Panc1 (cell line): ENCODE data around the gene SH2D3C. TPM values are rescaled to one million over a fixed set of nuclear protein-coding genes. Genes with fewer than 3 reads are reported as not detected.

Experiments
- ATAC-seq: fragments of 200-7000 bp; cut with Tn5 transposase; 2 replicates; pipeline ENCODE4 v1.9.1; 2020; ENCODE audit warnings: mild to moderate bottlenecking, moderate library complexity
- BruUV-seq: library from RNA; stranded (reverse); fragments of 400-500 nt; replicated peaks from 2 replicates; lab custom pipeline; 2021; lab: Mats Ljungman, UMichigan
- CTCF ChIA-PET: fragments of 300-600 bp; sonication (Branson Sonifier 250); formaldehyde crosslinking; loops from one replicate; lab custom pipeline; 2022; ENCODE audit warnings: antibody characterized with exemption; lab: Charles Lee
- POLR2A ChIA-PET: fragments of 300-600 bp; sonication (Branson Sonifier 250); formaldehyde crosslinking; loops from one replicate; lab custom pipeline; 2022; ENCODE audit warnings: antibody characterized with exemption; lab: Charles Lee
- DNase-seq: peaks from one replicate; pipeline ENCODE4 v3.0.0-alpha.2; 2010; ENCODE audit warnings: low read depth, low spot score
- H3K27ac ChIP-seq: 2 replicates; pipeline ENCODE4 v1.5.1; 2011; ENCODE audit warnings: mild to moderate bottlenecking, low read length, inconsistent platforms
- H3K27me3 ChIP-seq: fragments of 200-500 bp; sonication (Bioruptor generic); 2 replicates; pipeline ENCODE4 v1.6.0; 2014; ENCODE audit warnings: low read length, inconsistent platforms; ENCODE audit not compliant: control insufficient read depth, insufficient read depth
- H3K36me3 ChIP-seq: fragments of 200-500 bp; sonication (Bioruptor generic); 2 replicates; pipeline ENCODE4 v1.5.1; 2014; ENCODE audit warnings: inconsistent platforms, mild to moderate bottlenecking, low read length, moderate library complexity; ENCODE audit not compliant: control insufficient read depth, insufficient read depth
- H3K4me1 ChIP-seq: 2 replicates; pipeline ENCODE4 v1.5.1; 2011; ENCODE audit warnings: inconsistent platforms, mild to moderate bottlenecking, low read length, moderate library complexity; ENCODE audit not compliant: control insufficient read depth, insufficient read depth
- H3K4me3 ChIP-seq, 2 experiments: 2 replicates each; pipeline ENCODE4 v1.5.1; 2011 to 2012; ENCODE audit warnings: low read depth in 2 of 2, low read length in 2 of 2, mild to moderate bottlenecking in 2 of 2, inconsistent platforms in 1 of 2, moderate library complexity in 1 of 2
- H3K9me3 ChIP-seq: fragments of 200-500 bp; sonication (Bioruptor generic); 2 replicates; pipeline ENCODE4 v1.5.1; 2014; ENCODE audit warnings: low read depth, mild to moderate bottlenecking, inconsistent platforms, low read length, moderate library complexity; ENCODE audit not compliant: control insufficient read depth, insufficient read depth
- POLR2AphosphoS5 ChIP-seq: IDR thresholded peaks from 2 replicates; pipeline ENCODE4 v1.6.1; 2012; ENCODE audit warnings: mild to moderate bottlenecking, low read depth, low read length, moderate library complexity
- SIN3A ChIP-seq: IDR thresholded peaks from 2 replicates; pipeline ENCODE4 v1.6.1; 2012; ENCODE audit warnings: low read depth, mild to moderate bottlenecking, low read length, moderate library complexity, borderline replicate concordance; ENCODE audit not compliant: insufficient read depth
- TCF7L2 ChIP-seq: IDR thresholded peaks from 2 replicates; pipeline ENCODE4 v1.6.1; 2011; ENCODE audit warnings: mild to moderate bottlenecking, low read depth, low read length, inconsistent platforms
- in situ Hi-C: cut with HindIII; loops from 2 replicates; pipeline ENCODE4 v1.10.0; 2016; ENCODE audit warnings: low sequenced_read_pairs, low pct_unique_long_range_greater_than_20kb
- intact Hi-C: fragments of 100-400 bp; cut with micrococcal nuclease; formaldehyde crosslinking; loops from one replicate; pipeline ENCODE4 v1.10.0; 2022; ENCODE audit not compliant: unreplicated experiment
- total RNA-seq: library from RNA; stranded (reverse); gene quantifications from one replicate; pipeline ENCODE4 v1.2.1, GENCODE V29; 2021; ENCODE audit not compliant: unreplicated experiment
- TF ChIP-seq, protein P1 (sequence below), 2 experiments: IDR thresholded peaks; 2 replicates each; pipeline ENCODE4 v1.6.1; 2011 to 2012; ENCODE audit warnings: low read depth in 2 of 2, control low read depth in 1 of 2, low read length in 1 of 2, mild to moderate bottlenecking in 1 of 2, moderate library complexity in 1 of 2; ENCODE audit not compliant: insufficient read depth in 1 of 2
- TF ChIP-seq, protein P2 (sequence below): fragments of 450-650 bp; IDR thresholded peaks from 2 replicates; pipeline ENCODE4 v1.5.1; 2017; ENCODE audit warnings: mild to moderate bottlenecking

Gene SH2D3C
- total RNA-seq, 1 experiment from 2014 or later = 0.49 TPM

DNA sequence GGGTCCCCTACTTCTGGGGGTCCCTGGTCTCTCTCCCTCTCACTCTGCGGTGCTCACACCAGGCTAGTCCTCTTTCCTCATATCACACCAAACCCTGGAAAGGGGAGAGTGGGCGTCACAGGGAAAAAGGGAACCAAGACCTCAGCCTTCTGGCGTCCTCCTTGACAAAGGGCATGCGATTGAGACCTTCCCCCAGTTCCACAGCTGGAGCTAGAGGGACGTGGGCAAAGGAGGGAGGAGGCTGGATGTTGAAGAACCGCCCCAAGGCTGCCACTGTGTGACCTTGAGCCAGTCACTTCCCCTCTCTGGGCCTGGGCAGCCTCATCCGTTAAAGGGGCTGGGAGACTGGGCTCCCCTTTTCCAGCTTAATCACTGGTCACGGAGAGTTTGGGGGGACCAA is 24.8 kb downstream of the SH2D3C start:
- H3K4me1 ChIP-seq = no peaks in the 10 kb centered on the region
- ChIA-PET CTCF (no interaction called here), POLR2A (no interaction called here)
- H3K36me3 ChIP-seq = no peaks in the 10 kb centered on the region
- no TSS peak for BruUV-seq
- TF ChIP-seq POLR2AphosphoS5 (no peak), SIN3A (no peak), TCF7L2 (no peak)
- TF ChIP-seq, protein P1, sequence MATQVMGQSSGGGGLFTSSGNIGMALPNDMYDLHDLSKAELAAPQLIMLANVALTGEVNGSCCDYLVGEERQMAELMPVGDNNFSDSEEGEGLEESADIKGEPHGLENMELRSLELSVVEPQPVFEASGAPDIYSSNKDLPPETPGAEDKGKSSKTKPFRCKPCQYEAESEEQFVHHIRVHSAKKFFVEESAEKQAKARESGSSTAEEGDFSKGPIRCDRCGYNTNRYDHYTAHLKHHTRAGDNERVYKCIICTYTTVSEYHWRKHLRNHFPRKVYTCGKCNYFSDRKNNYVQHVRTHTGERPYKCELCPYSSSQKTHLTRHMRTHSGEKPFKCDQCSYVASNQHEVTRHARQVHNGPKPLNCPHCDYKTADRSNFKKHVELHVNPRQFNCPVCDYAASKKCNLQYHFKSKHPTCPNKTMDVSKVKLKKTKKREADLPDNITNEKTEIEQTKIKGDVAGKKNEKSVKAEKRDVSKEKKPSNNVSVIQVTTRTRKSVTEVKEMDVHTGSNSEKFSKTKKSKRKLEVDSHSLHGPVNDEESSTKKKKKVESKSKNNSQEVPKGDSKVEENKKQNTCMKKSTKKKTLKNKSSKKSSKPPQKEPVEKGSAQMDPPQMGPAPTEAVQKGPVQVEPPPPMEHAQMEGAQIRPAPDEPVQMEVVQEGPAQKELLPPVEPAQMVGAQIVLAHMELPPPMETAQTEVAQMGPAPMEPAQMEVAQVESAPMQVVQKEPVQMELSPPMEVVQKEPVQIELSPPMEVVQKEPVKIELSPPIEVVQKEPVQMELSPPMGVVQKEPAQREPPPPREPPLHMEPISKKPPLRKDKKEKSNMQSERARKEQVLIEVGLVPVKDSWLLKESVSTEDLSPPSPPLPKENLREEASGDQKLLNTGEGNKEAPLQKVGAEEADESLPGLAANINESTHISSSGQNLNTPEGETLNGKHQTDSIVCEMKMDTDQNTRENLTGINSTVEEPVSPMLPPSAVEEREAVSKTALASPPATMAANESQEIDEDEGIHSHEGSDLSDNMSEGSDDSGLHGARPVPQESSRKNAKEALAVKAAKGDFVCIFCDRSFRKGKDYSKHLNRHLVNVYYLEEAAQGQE (IDR thresholded peaks at IDR 0.05; ENCODE audit: insufficient read depth in 1 of 2, low read depth in 2 of 2, low read length in 1 of 2) = no peak
- TF ChIP-seq, protein P2, sequence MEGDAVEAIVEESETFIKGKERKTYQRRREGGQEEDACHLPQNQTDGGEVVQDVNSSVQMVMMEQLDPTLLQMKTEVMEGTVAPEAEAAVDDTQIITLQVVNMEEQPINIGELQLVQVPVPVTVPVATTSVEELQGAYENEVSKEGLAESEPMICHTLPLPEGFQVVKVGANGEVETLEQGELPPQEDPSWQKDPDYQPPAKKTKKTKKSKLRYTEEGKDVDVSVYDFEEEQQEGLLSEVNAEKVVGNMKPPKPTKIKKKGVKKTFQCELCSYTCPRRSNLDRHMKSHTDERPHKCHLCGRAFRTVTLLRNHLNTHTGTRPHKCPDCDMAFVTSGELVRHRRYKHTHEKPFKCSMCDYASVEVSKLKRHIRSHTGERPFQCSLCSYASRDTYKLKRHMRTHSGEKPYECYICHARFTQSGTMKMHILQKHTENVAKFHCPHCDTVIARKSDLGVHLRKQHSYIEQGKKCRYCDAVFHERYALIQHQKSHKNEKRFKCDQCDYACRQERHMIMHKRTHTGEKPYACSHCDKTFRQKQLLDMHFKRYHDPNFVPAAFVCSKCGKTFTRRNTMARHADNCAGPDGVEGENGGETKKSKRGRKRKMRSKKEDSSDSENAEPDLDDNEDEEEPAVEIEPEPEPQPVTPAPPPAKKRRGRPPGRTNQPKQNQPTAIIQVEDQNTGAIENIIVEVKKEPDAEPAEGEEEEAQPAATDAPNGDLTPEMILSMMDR = no peak
- no peaks in the 10 kb centered on the region for H3K9me3 ChIP-seq
- peaks cover 2% of the 10 kb centered on the region; the same call in 1 of the 2 replicates for H3K27me3 ChIP-seq
- no peak overlapping the region for H3K27ac ChIP-seq
- in situ Hi-C loops (no loop called here), intact Hi-C loops (no loop called here)
- H3K4me3 ChIP-seq = no peak overlapping the region
- no peak for ATAC-seq
- DNase-seq = no peak

DNA sequence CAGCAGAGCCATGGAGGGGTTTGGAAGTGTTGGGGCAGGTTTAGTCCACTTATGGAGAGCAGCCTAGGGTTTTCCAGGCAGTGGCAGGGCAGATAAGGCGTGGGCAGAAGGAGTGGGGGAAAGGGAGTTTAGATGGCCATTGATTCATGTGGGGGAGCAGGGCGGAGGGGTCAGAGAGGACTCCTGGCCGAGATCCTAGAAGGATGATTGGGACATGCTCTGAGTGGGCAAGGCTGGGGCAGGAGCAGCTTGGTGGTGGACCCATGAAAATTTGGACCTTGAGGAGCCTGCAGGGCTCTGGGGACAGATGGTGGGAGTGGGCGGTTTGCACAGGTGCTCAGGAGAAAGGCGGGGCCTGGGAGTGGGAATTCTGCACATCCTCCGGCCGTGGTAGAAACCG is 25.3 kb downstream of the SH2D3C start:
- Histone ChIP-seq H3K4me3 (no peak overlapping the region), H3K27me3 (peaks cover 2% of the 10 kb centered on the region; the same call in 1 of the 2 replicates), H3K4me1 (no peaks in the 10 kb centered on the region), H3K36me3 (no peaks in the 10 kb centered on the region), H3K9me3 (no peaks in the 10 kb centered on the region), H3K27ac (no peak overlapping the region)
- intact Hi-C loops (no loop called here), in situ Hi-C loops (no loop called here)
- DNase-seq = no peak
- no TSS peak for BruUV-seq
- POLR2A ChIA-PET = no interaction called here
- no peak for TF ChIP-seq POLR2AphosphoS5
- TF ChIP-seq, protein P1 (IDR thresholded peaks at IDR 0.05; ENCODE audit: insufficient read depth in 1 of 2, low read depth in 2 of 2, low read length in 1 of 2) = no peak
- CTCF ChIA-PET = no interaction called here
- ATAC-seq = no peak
